OCI-LY1 (cell line): Measurements from ENCODE around the gene CAPN11.

ENCODE experiments used
- H2AFZ ChIP-seq: fragments of 200-600 bp; sonication (generic), shearing (Covaris generic); 2 replicates; pipeline ENCODE4 v1.6.0; 2014; ENCODE audit warnings: antibody characterized with exemption, mild to moderate bottlenecking, low read length
- H3F3A ChIP-seq: fragments of 200-600 bp; sonication (generic), shearing (Covaris generic); 2 replicates; pipeline ENCODE4 v1.6.0; 2014; ENCODE audit warnings: mild to moderate bottlenecking, antibody characterized with exemption, low read length, moderate library complexity; ENCODE audit not compliant: insufficient read depth
- H3K27ac ChIP-seq: fragments of 200-600 bp; sonication (generic); 2 replicates; pipeline ENCODE4 v1.5.1; 2014; ENCODE audit warnings: low read length, mixed run types, mild to moderate bottlenecking, low read depth; ENCODE audit not compliant: poor library complexity, severe bottlenecking
- H3K27me3 ChIP-seq: fragments of 200-600 bp; sonication (generic); 2 replicates; pipeline ENCODE4 v1.6.0; 2014; ENCODE audit warnings: antibody characterized with exemption, mild to moderate bottlenecking, low read length, moderate library complexity; ENCODE audit not compliant: insufficient read depth
- H3K36me3 ChIP-seq: fragments of 200-600 bp; sonication (generic); 2 replicates; pipeline ENCODE4 v1.6.1; 2014; ENCODE audit warnings: mild to moderate bottlenecking, antibody characterized with exemption, low read length, moderate library complexity, mixed read lengths; ENCODE audit not compliant: insufficient read depth
- H3K4me1 ChIP-seq: fragments of 200-600 bp; sonication (generic); 2 replicates; pipeline ENCODE4 v1.5.1; 2014; ENCODE audit warnings: mild to moderate bottlenecking, low read length, moderate library complexity; ENCODE audit not compliant: insufficient read depth, severe bottlenecking
- H3K4me2 ChIP-seq: fragments of 200-600 bp; sonication (generic), shearing (Covaris generic); 2 replicates; pipeline ENCODE4 v1.6.1; 2014; ENCODE audit warnings: low read length
- H3K4me3 ChIP-seq: fragments of 200-600 bp; sonication (generic); 2 replicates; pipeline ENCODE4 v1.5.1; 2014; ENCODE audit warnings: low read length, low read depth, mild to moderate bottlenecking, mixed read lengths; ENCODE audit not compliant: poor library complexity, severe bottlenecking
- H3K79me2 ChIP-seq: fragments of 200-600 bp; shearing (Covaris generic); 2 replicates; pipeline ENCODE4 v1.6.1; 2016; ENCODE audit warnings: mixed run types, low read length, mixed read lengths; ENCODE audit not compliant: insufficient read depth
- H3K9ac ChIP-seq: fragments of 200-600 bp; sonication (generic), shearing (Covaris generic); 2 replicates; pipeline ENCODE4 v1.6.1; 2014; ENCODE audit warnings: mild to moderate bottlenecking, low read length, mixed read lengths
- H3K9me2 ChIP-seq: fragments of 200-600 bp; sonication (generic), shearing (Covaris generic); 2 replicates; pipeline ENCODE4 v1.6.1; 2014; ENCODE audit warnings: low read depth, mild to moderate bottlenecking, low read length, mixed read lengths
- H3K9me3 ChIP-seq: fragments of 200-600 bp; shearing (Covaris generic); 2 replicates; pipeline ENCODE4 v1.6.1; 2014; ENCODE audit warnings: low read length, mixed read lengths
- H4K20me1 ChIP-seq: fragments of 200-600 bp; sonication (generic), shearing (Covaris generic); 2 replicates; pipeline ENCODE4 v1.6.0; 2016; ENCODE audit warnings: mild to moderate bottlenecking, low read length; ENCODE audit not compliant: insufficient read depth
- EZH2 ChIP-seq: fragments of 200-600 bp; sonication (generic), shearing (Covaris generic); IDR thresholded peaks from 2 replicates; pipeline ENCODE4 v1.8.0; 2017; ENCODE audit warnings: borderline replicate concordance, mixed run types, mild to moderate bottlenecking, antibody characterized with exemption, low read length, moderate library complexity, mixed read lengths
- TF ChIP-seq, protein P1 (sequence below): fragments of 200-600 bp; sonication (generic), shearing (Covaris generic); IDR thresholded peaks from 2 replicates; pipeline ENCODE4 v1.5.1; 2017; ENCODE audit warnings: mild to moderate bottlenecking, antibody characterized with exemption, low read length, moderate library complexity, mixed read lengths

CAPN11 gene

DNA sequence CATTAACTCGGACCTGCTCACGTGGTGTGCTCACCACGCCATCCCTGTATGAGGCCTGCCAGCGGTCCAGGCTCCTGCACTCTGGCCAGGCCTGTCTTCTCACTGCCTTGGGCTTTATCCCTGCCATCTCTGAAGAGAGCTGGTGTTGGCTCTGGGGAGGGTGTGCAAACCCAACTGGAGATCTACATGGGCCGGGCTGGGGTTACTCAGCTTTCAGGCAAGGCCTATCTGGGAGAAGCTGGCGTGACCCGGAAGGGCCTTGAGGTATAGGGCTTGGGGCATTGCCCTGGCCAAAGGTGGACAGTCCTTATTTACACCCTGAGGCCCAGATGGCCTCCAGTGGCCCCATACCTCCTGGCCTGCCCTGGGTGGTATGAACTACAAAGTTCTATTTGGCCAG lies 69.8 kb downstream of the CAPN11 start:
- Histone ChIP-seq H3K27me3 (no peaks in the 10 kb centered on the region), H3K36me3 (peaks cover 50% of the 10 kb centered on the region), H3K27ac (no peak overlapping the region)

DNA sequence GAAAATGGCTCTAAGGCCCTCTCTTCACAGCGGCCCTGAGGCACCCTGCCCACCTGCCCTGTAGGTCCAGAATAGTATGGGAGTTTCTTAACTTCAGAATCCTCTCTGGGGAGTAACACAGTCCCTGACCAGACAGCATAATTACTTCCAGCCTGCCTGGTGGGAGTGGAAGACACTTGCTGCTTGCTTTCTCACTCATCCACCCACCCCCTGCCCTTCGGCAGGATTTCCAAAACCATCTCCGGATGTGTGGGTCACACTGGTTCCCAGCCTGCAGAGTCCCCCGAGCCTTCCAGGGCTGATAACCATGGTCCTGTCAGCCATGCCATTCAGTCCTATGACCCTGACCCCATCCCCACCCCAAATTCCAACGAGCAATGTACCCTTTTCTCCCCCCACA lies 70.2 kb downstream of the CAPN11 start:
- Histone ChIP-seq H3K4me3 (no peak overlapping the region), H3F3A (no peaks in the 10 kb centered on the region), H3K79me2 (no peaks in the 10 kb centered on the region), H3K4me2 (no peak overlapping the region), H3K9ac (no peak overlapping the region), H2AFZ (no peak overlapping the region), H3K27ac (no peak overlapping the region), H3K4me1 (peaks cover 26% of the 10 kb centered on the region), H4K20me1 (no peaks in the 10 kb centered on the region), H3K9me3 (no peaks in the 10 kb centered on the region), H3K27me3 (no peaks in the 10 kb centered on the region), H3K9me2 (no peaks in the 10 kb centered on the region), H3K36me3 (peaks cover 54% of the 10 kb centered on the region)
- TF ChIP-seq, protein P1, sequence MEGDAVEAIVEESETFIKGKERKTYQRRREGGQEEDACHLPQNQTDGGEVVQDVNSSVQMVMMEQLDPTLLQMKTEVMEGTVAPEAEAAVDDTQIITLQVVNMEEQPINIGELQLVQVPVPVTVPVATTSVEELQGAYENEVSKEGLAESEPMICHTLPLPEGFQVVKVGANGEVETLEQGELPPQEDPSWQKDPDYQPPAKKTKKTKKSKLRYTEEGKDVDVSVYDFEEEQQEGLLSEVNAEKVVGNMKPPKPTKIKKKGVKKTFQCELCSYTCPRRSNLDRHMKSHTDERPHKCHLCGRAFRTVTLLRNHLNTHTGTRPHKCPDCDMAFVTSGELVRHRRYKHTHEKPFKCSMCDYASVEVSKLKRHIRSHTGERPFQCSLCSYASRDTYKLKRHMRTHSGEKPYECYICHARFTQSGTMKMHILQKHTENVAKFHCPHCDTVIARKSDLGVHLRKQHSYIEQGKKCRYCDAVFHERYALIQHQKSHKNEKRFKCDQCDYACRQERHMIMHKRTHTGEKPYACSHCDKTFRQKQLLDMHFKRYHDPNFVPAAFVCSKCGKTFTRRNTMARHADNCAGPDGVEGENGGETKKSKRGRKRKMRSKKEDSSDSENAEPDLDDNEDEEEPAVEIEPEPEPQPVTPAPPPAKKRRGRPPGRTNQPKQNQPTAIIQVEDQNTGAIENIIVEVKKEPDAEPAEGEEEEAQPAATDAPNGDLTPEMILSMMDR: no peak
- TF ChIP-seq EZH2: no peak

More for the DNA sequence above, 69.8 kb downstream of the CAPN11 start:
- no peaks in the 10 kb centered on the region for H3F3A ChIP-seq
- no peaks in the 10 kb centered on the region for H3K9me2 ChIP-seq
- H4K20me1 ChIP-seq: no peaks in the 10 kb centered on the region
- TF ChIP-seq, protein P1: no peak
- no peak for TF ChIP-seq EZH2
- no peak overlapping the region for H3K4me3 ChIP-seq
- peaks cover 26% of the 10 kb centered on the region for H3K4me1 ChIP-seq
- no peak overlapping the region for H3K9ac ChIP-seq
- no peaks in the 10 kb centered on the region for H3K79me2 ChIP-seq
- no peaks in the 10 kb centered on the region for H3K9me3 ChIP-seq
- H2AFZ ChIP-seq: no peak overlapping the region
- no peak overlapping the region for H3K4me2 ChIP-seq

DNA sequence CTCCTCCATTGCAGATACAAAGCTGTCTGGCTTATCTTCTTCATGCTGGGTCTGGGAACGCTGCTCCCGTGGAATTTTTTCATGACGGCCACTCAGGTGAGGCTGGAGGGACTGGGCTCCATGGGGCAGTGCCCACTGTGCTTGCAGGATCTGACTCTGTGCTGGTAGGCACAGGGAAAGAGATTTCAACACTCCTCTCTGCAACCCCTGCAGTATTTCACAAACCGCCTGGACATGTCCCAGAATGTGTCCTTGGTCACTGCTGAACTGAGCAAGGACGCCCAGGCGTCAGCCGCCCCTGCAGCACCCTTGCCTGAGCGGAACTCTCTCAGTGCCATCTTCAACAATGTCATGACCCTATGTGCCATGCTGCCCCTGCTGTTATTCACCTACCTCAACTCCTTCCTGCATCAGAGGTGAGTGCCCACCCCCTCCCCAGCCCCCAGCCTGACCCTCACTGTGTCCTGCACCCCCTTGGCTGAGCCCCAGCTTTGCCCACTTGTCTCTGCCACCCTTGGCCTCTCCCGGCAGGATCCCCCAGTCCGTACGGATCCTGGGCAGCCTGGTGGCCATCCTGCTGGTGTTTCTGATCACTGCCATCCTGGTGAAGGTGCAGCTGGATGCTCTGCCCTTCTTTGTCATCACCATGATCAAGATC lies 70.9 kb downstream of the CAPN11 start:
- no peaks in the 10 kb centered on the region for H3K27me3 ChIP-seq
- H2AFZ ChIP-seq: no peak overlapping the region
- no peaks in the 10 kb centered on the region for H3K9me3 ChIP-seq
- no peak for TF ChIP-seq EZH2
- TF ChIP-seq, protein P1: no peak
- H4K20me1 ChIP-seq: no peaks in the 10 kb centered on the region
- H3K27ac ChIP-seq: no peak overlapping the region
- H3K9me2 ChIP-seq: no peaks in the 10 kb centered on the region
- H3K4me2 ChIP-seq: no peak overlapping the region
- H3K9ac ChIP-seq: no peak overlapping the region
- peaks cover 57% of the 10 kb centered on the region for H3K36me3 ChIP-seq
- no peaks in the 10 kb centered on the region for H3K79me2 ChIP-seq
- peaks cover 20% of the 10 kb centered on the region for H3K4me1 ChIP-seq
- no peak overlapping the region for H3K4me3 ChIP-seq
- H3F3A ChIP-seq: no peaks in the 10 kb centered on the region
